Skeletal muscle tissue (tissue), 4 donors: ENCODE data around the gene FRMD3. TPM values are rescaled to one million over a fixed set of nuclear protein-coding genes. Genes with fewer than 3 reads are reported as not detected.

Experiments used
- H3K27ac ChIP-seq: one replicate; pipeline ENCODE4 v1.7.0; 2013; ENCODE audit warnings: mild to moderate bottlenecking, low read depth, low read length, inconsistent platforms
- H3K27me3 ChIP-seq, 3 donors: one replicate each; pipeline ENCODE4 v1.7.0; 2013; ENCODE audit warnings: low read length in 3 of 3; ENCODE audit not compliant: control insufficient read depth in 3 of 3, insufficient read depth in 3 of 3
- H3K36me3 ChIP-seq, 3 donors: one replicate each; pipeline ENCODE4 v1.7.0; 2013; ENCODE audit warnings: low read length in 3 of 3; ENCODE audit not compliant: control insufficient read depth in 3 of 3, insufficient read depth in 3 of 3
- H3K4me1 ChIP-seq, 3 donors: one replicate each; pipeline ENCODE4 v1.7.0; 2013; ENCODE audit warnings: low read length in 3 of 3, mild to moderate bottlenecking in 3 of 3; ENCODE audit not compliant: control insufficient read depth in 3 of 3, insufficient read depth in 3 of 3
- H3K4me3 ChIP-seq, 3 donors: one replicate each; pipeline ENCODE4 v1.7.0; 2013; ENCODE audit warnings: low read length in 3 of 3
- H3K9ac ChIP-seq, 3 donors: one replicate each; pipeline ENCODE4 v1.7.0; 2013; ENCODE audit warnings: low read length in 3 of 3, mild to moderate bottlenecking in 3 of 3, moderate library complexity in 2 of 3, low read depth in 1 of 3
- H3K9me3 ChIP-seq, 3 donors: one replicate each; pipeline ENCODE4 v1.7.0; 2013; ENCODE audit warnings: low read length in 3 of 3; ENCODE audit not compliant: control insufficient read depth in 3 of 3
- total RNA-seq: library from RNA; depleted of rRNA; stranded (reverse); fragments of >200 nt; gene quantifications from one replicate; pipeline ENCODE4 v1.2.3, GENCODE V29; 2014
- donor health status: Osteomylitis.

Gene FRMD3
- total RNA-seq, 1 donor from 2014 or later: 27.7 TPM

GRCh38 chr9:83342731-83343130, 195.5 kb downstream of the FRMD3 start:
- Histone ChIP-seq H3K4me1 (no peaks in the 10 kb centered on the region), H3K9me3 (no peaks in the 10 kb centered on the region), H3K27ac (no peak overlapping the region), H3K27me3 (no peaks in the 10 kb centered on the region), H3K4me3 (no peak overlapping the region), H3K36me3 (peaks cover 0 to 7% (median 0%) of the 10 kb centered on the region in 3 donors), H3K9ac (no peak overlapping the region)

- Histone ChIP-seq H3K9me3 (no peaks in the 10 kb centered on the region), H3K4me3 (no peak overlapping the region), H3K27me3 (no peaks in the 10 kb centered on the region), H3K9ac (no peak overlapping the region), H3K4me1 (no peaks in the 10 kb centered on the region), H3K36me3 (peaks cover 0 to 7% (median 0%) of the 10 kb centered on the region in 3 donors), H3K27ac (no peak overlapping the region)
Measured at GRCh38 chr9:83342006-83342405, 196.2 kb downstream of the FRMD3 start.

GRCh38 chr9:83340451-83340850, 197.8 kb downstream of the FRMD3 start:
- H3K9ac ChIP-seq: no peak overlapping the region
- no peaks in the 10 kb centered on the region for H3K4me1 ChIP-seq
- H3K36me3 ChIP-seq: peaks cover 0 to 7% (median 0%) of the 10 kb centered on the region in 3 donors
- H3K9me3 ChIP-seq: no peaks in the 10 kb centered on the region
- H3K27me3 ChIP-seq: no peaks in the 10 kb centered on the region
- no peak overlapping the region for H3K4me3 ChIP-seq
- H3K27ac ChIP-seq: no peak overlapping the region

- Histone ChIP-seq H3K27ac (no peak overlapping the region), H3K9ac (no peak overlapping the region), H3K4me3 (no peak overlapping the region), H3K36me3 (peaks cover 0 to 7% (median 2%) of the 10 kb centered on the region in 3 donors), H3K27me3 (no peaks in the 10 kb centered on the region), H3K9me3 (no peaks in the 10 kb centered on the region), H3K4me1 (no peaks in the 10 kb centered on the region)
Measured at GRCh38 chr9:83339435-83339834, 198.8 kb downstream of the FRMD3 start.

GRCh38 chr9:83336706-83337105, 201.5 kb downstream of the FRMD3 start:
- H3K27ac ChIP-seq: no peak overlapping the region
- H3K9me3 ChIP-seq: no peaks in the 10 kb centered on the region
- H3K36me3 ChIP-seq: peaks cover 0 to 2% (median 0%) of the 10 kb centered on the region in 3 donors
- no peak overlapping the region for H3K9ac ChIP-seq
- H3K27me3 ChIP-seq: no peaks in the 10 kb centered on the region
- H3K4me1 ChIP-seq: no peaks in the 10 kb centered on the region
- H3K4me3 ChIP-seq: no peak overlapping the region

GRCh38 chr9:83334320-83334719, 203.9 kb downstream of the FRMD3 start:
- no peaks in the 10 kb centered on the region for H3K27me3 ChIP-seq
- H3K27ac ChIP-seq: no peak overlapping the region
- no peaks in the 10 kb centered on the region for H3K4me1 ChIP-seq
- no peaks in the 10 kb centered on the region for H3K9me3 ChIP-seq
- no peak overlapping the region for H3K9ac ChIP-seq
- no peak overlapping the region for H3K4me3 ChIP-seq
- H3K36me3 ChIP-seq: peaks cover 0 to 2% (median 0%) of the 10 kb centered on the region in 3 donors

- H3K27ac ChIP-seq: no peak overlapping the region
- no peaks in the 10 kb centered on the region for H3K9me3 ChIP-seq
Measured at GRCh38 chr9:83330207-83331196, 207.7 kb downstream of the FRMD3 start.

GRCh38 chr9:83327750-83328622, 210.2 kb downstream of the FRMD3 start:
- no peak overlapping the region for H3K9ac ChIP-seq
- no peaks in the 10 kb centered on the region for H3K27me3 ChIP-seq
- no peaks in the 10 kb centered on the region for H3K9me3 ChIP-seq
- H3K36me3 ChIP-seq: no peaks in the 10 kb centered on the region
- H3K4me3 ChIP-seq: no peak overlapping the region
- peaks cover 0 to 3% (median 3%) of the 10 kb centered on the region in 3 donors for H3K4me1 ChIP-seq
- H3K27ac ChIP-seq: no peak overlapping the region

More at GRCh38 chr9:83330207-83331196, 207.7 kb downstream of the FRMD3 start:
- Histone ChIP-seq H3K4me1 (peaks cover 0 to 3% (median 3%) of the 10 kb centered on the region in 3 donors), H3K27me3 (no peaks in the 10 kb centered on the region), H3K36me3 (peaks cover 0 to 2% (median 0%) of the 10 kb centered on the region in 3 donors), H3K9ac (no peak overlapping the region), H3K4me3 (no peak overlapping the region)

GRCh38 chr9:83327323-83327722, 210.9 kb downstream of the FRMD3 start:
- Histone ChIP-seq H3K36me3 (no peaks in the 10 kb centered on the region), H3K4me3 (no peak overlapping the region), H3K9me3 (no peaks in the 10 kb centered on the region), H3K27me3 (no peaks in the 10 kb centered on the region), H3K9ac (no peak overlapping the region), H3K4me1 (peaks cover 0 to 3% (median 3%) of the 10 kb centered on the region in 3 donors), H3K27ac (no peak overlapping the region)
